ENCODE measurements around the gene AGTR2. TPM values are rescaled to one million over a fixed set of nuclear protein-coding genes. Genes with fewer than 3 reads are reported as not detected.
"Not testable (repeated sequence)": the region's sequence is repeated elsewhere in the genome, so short reads cannot be mapped to it uniquely, and the experiment has no call there.

AGTR2 gene, protein sequence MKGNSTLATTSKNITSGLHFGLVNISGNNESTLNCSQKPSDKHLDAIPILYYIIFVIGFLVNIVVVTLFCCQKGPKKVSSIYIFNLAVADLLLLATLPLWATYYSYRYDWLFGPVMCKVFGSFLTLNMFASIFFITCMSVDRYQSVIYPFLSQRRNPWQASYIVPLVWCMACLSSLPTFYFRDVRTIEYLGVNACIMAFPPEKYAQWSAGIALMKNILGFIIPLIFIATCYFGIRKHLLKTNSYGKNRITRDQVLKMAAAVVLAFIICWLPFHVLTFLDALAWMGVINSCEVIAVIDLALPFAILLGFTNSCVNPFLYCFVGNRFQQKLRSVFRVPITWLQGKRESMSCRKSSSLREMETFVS
- polyA plus RNA-seq (2011; rRNA removed) (not detected in 2 replicates), polyA plus RNA-seq (2017; fragmentation: RNase III; extraction: RNeasy Plus Mini Kit Qiagen cat#74134 plus additional on column Dnase treatment) (not detected in 3 replicates), polyA minus RNA-seq (2011; rRNA and poly(A)+ RNA removed) (not detected in 2 replicates)
- not detected in 2 replicates for polyA plus RNA-seq (2012; cell fraction: cytosol; rRNA removed)
- polyA plus RNA-seq (2012; cell fraction: nucleus; rRNA removed): not detected in 2 replicates

- Histone ChIP-seq H3K4me1 (no peaks in the 10 kb centered on the region), H3K4me3 (no peak within 1 kb of the TSS), H3K9me3 (no peaks in the 10 kb centered on the region), H3K27ac (no peak within 1 kb of the TSS), H3K4me2 (no peak within 1 kb of the TSS)
- no peak for FAIRE-seq
- DNase-seq (ENCODE audit: low read depth in 1 of 2, low spot score in 1 of 2): no peak
- ChIA-PET CTCF (no interaction called here), POLR2A (no interaction called here)
- ATAC-seq: no peak
- WGBS (ENCODE audit: missing lambda C conversion rate): 53% methylated on average over 3 of the region's 3 CpGs
- TF ChIP-seq NPAS2 (CRISPR knock-in tag; IDR thresholded peaks at IDR 0.05; ENCODE audit: borderline replicate concordance) (no peak), RARB (CRISPR knock-in tag; IDR thresholded peaks at IDR 0.05) (no peak), CTCF (IDR thresholded peaks at IDR 0.05) (no peak), MYC (IDR thresholded peaks at IDR 0.05; ENCODE audit: borderline replicate concordance, low read length) (no peak), TFCP2L1 (CRISPR knock-in tag; IDR thresholded peaks at IDR 0.05) (no peak), CHD2 (IDR thresholded peaks at IDR 0.05; ENCODE audit: low read length, partially characterized antibody) (no peak), RFX5 (IDR thresholded peaks at IDR 0.05) (no peak), NFE2L2 (conservative IDR thresholded peaks at IDR 0.05; ENCODE audit: low read length) (no peak), FOXS1 (CRISPR knock-in tag; IDR thresholded peaks at IDR 0.05) (no peak), RNF2 (IDR thresholded peaks at IDR 0.05; ENCODE audit: borderline replicate concordance, low read depth) (no peak), SMC3 (IDR thresholded peaks at IDR 0.05) (no peak), PBX3 (IDR thresholded peaks at IDR 0.05) (no peak)
- TF ChIP-seq, protein P1, sequence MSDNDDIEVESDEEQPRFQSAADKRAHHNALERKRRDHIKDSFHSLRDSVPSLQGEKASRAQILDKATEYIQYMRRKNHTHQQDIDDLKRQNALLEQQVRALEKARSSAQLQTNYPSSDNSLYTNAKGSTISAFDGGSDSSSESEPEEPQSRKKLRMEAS (IDR thresholded peaks at IDR 0.05): no peak
These were observed at the start of gene AGTR2 for GRCh38 chrX:116170511-116170910. AGTR2 (plus strand) TSS chrX:116170744; CDS start chrX:116172281, 1,537 bp downstream.

DNA sequence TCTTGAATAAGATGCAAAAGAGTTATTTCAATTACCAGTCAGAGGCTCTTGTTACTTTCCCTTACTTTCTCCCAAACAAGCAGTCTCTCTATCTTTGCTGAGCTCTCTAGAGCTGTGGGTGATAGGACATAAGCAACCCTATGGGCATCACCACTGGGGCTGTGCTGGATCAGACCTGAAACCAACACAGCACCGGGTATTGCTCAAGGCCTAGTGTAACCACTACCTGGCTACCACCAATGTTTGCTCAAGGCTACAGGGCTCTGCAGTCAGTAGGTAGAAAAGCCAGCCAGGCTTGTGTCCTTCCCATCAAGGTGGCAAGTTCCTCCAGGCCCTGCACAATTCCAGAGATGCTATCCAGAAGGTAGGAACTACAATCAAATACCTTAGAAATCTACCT, 35.3 kb upstream of the AGTR2 start:
- DNase-seq (ENCODE audit: low read depth in 1 of 2, low spot score in 1 of 2) (no peak), ATAC-seq (no peak), FAIRE-seq (no peak)

GRCh38 chrX:116141270-116141669, 29.3 kb upstream of the AGTR2 start:
- DNase-seq (ENCODE audit: low read depth in 1 of 2, low spot score in 1 of 2); H3K27ac ChIP-seq; H3K9me3 ChIP-seq; H3K4me1 ChIP-seq; FAIRE-seq; H3K4me3 ChIP-seq; CTCF ChIA-PET; H3K4me2 ChIP-seq; ATAC-seq; POLR2A ChIA-PET: not testable (repeated sequence)
- no CpG with 5 or more reads among the region's 1 CpG for WGBS (ENCODE audit: missing lambda C conversion rate)

More for the DNA sequence above, 35.3 kb upstream of the AGTR2 start:
- POLR2A ChIA-PET: no interaction called here
- Histone ChIP-seq H3K4me3 (no peak overlapping the region), H3K27ac (no peak overlapping the region), H3K4me2 (no peak overlapping the region), H3K9me3 (no peaks in the 10 kb centered on the region), H3K4me1 (no peaks in the 10 kb centered on the region)
- no peak for TF ChIP-seq EHF (CRISPR knock-in tag; IDR thresholded peaks at IDR 0.05)
- TF ChIP-seq MAFK (IDR thresholded peaks at IDR 0.05; ENCODE audit: partially characterized antibody): no peak
- TF ChIP-seq CTCF (IDR thresholded peaks at IDR 0.05): no peak
- TF ChIP-seq SREBF2 (IDR thresholded peaks at IDR 0.05): no peak
- TF ChIP-seq JUN (IDR thresholded peaks at IDR 0.05): no peak
- no peak for TF ChIP-seq TP53 (CRISPR knock-in tag; IDR thresholded peaks at IDR 0.05)
- TF ChIP-seq CHD4 (IDR thresholded peaks at IDR 0.05; ENCODE audit: borderline replicate concordance): no peak
- TF ChIP-seq, protein P2, sequence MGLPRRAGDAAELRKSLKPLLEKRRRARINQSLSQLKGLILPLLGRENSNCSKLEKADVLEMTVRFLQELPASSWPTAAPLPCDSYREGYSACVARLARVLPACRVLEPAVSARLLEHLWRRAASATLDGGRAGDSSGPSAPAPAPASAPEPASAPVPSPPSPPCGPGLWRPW (IDR thresholded peaks at IDR 0.05): no peak
- WGBS (ENCODE audit: missing lambda C conversion rate): no CpG with 5 or more reads among the region's 1 CpG
- CTCF ChIA-PET: no interaction called here
